Astrocyte (in vitro differentiated cells and primary cell): Measurements from ENCODE around the gene CORO7.

Experiments
- EZH2 ChIP-seq: IDR thresholded peaks from 2 replicates; pipeline ENCODE4 v1.6.1; 2012; ENCODE audit warnings: mild to moderate bottlenecking, low read length, inconsistent platforms; ENCODE audit not compliant: insufficient read depth
- TF ChIP-seq, protein P1 (sequence below): IDR thresholded peaks from 2 replicates; pipeline ENCODE4 v1.5.1; 2011; ENCODE audit warnings: low read depth, mild to moderate bottlenecking, inconsistent platforms, low read length, moderate library complexity; ENCODE audit not compliant: insufficient read depth

DNA sequence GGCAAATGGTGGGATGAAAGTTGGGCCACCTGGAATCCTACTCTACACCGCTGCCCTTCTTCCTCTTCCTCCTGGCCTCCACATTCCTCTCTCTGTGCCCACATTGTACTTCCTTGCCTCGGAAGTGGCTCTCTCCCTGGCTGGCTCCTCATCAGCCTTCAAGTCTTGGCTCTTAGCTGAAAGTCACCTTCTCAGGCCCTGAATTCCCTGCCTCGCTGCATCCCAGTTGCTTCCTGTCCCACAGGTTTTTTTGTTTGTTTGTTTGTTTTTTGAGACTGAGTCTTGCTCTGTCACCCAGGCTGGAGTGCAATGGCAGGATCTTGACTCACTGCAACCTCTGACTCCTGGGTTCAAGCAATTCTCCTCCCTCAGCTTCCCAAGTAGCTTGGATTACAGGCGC lies 62.7 kb downstream of the CORO7 start:
- TF ChIP-seq, protein P1, sequence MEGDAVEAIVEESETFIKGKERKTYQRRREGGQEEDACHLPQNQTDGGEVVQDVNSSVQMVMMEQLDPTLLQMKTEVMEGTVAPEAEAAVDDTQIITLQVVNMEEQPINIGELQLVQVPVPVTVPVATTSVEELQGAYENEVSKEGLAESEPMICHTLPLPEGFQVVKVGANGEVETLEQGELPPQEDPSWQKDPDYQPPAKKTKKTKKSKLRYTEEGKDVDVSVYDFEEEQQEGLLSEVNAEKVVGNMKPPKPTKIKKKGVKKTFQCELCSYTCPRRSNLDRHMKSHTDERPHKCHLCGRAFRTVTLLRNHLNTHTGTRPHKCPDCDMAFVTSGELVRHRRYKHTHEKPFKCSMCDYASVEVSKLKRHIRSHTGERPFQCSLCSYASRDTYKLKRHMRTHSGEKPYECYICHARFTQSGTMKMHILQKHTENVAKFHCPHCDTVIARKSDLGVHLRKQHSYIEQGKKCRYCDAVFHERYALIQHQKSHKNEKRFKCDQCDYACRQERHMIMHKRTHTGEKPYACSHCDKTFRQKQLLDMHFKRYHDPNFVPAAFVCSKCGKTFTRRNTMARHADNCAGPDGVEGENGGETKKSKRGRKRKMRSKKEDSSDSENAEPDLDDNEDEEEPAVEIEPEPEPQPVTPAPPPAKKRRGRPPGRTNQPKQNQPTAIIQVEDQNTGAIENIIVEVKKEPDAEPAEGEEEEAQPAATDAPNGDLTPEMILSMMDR = no peak
- no peak for TF ChIP-seq EZH2
